ENCODE measurements around the gene L3MBTL4.
"Not testable (repeated sequence)": the region's sequence is repeated elsewhere in the genome, so short reads cannot be mapped to it uniquely, and the experiment has no call there.

Gene L3MBTL4

GRCh38 chr18:6266212-6266611, 148.5 kb downstream of the L3MBTL4 start:
- Histone ChIP-seq H3K27me3 (replicated peaks) (no peaks in the 10 kb centered on the region), H3K4me3 (ENCODE audit: low read depth, low read length) (no peak overlapping the region), H3K27ac (no peak overlapping the region), H3K36me3 (replicated peaks) (no peaks in the 10 kb centered on the region)
- no peak for TF ChIP-seq CTCF (IDR thresholded peaks at IDR 0.05; ENCODE audit: low read depth, low read length, missing control alignments)
- in situ Hi-C loops (cut with HindIII; ENCODE audit: low pct_ligation_motif_present, low sequenced_read_pairs): no loop called here
- no peak for DNase-seq

GRCh38 chr18:6261938-6262337, 152.8 kb downstream of the L3MBTL4 start:
- no peak overlapping the region for H3K27ac ChIP-seq
- no peak overlapping the region for H3K4me3 ChIP-seq (ENCODE audit: low read depth, low read length)
- TF ChIP-seq CTCF (IDR thresholded peaks at IDR 0.05; ENCODE audit: low read depth, low read length, missing control alignments): no peak
- in situ Hi-C loops (cut with HindIII; ENCODE audit: low pct_ligation_motif_present, low sequenced_read_pairs): no loop called here
- DNase-seq: no peak
- H3K27me3 ChIP-seq (replicated peaks): no peaks in the 10 kb centered on the region
- no peaks in the 10 kb centered on the region for H3K36me3 ChIP-seq (replicated peaks)

GRCh38 chr18:6259324-6259723, 155.4 kb downstream of the L3MBTL4 start:
- H3K4me3 ChIP-seq (ENCODE audit: low read depth, low read length); H3K36me3 ChIP-seq (replicated peaks); DNase-seq; in situ Hi-C loops (cut with HindIII; ENCODE audit: low pct_ligation_motif_present, low sequenced_read_pairs); H3K27ac ChIP-seq; H3K27me3 ChIP-seq (replicated peaks): not testable (repeated sequence)

GRCh38 chr18:6257950-6258349, 156.8 kb downstream of the L3MBTL4 start:
- in situ Hi-C loops (cut with HindIII; ENCODE audit: low pct_ligation_motif_present, low sequenced_read_pairs): no loop called here
- no peak for TF ChIP-seq CTCF (IDR thresholded peaks at IDR 0.05; ENCODE audit: low read depth, low read length, missing control alignments)
- no peak for DNase-seq
- H3K27ac ChIP-seq: no peak overlapping the region
- H3K4me3 ChIP-seq (ENCODE audit: low read depth, low read length): no peak overlapping the region
- no peaks in the 10 kb centered on the region for H3K36me3 ChIP-seq (replicated peaks)
- no peaks in the 10 kb centered on the region for H3K27me3 ChIP-seq (replicated peaks)

- TF ChIP-seq CTCF (IDR thresholded peaks at IDR 0.05; ENCODE audit: low read depth, low read length, missing control alignments): no peak
- Histone ChIP-seq H3K27me3 (replicated peaks) (no peaks in the 10 kb centered on the region), H3K27ac (no peak overlapping the region), H3K36me3 (replicated peaks) (no peaks in the 10 kb centered on the region), H3K4me3 (ENCODE audit: low read depth, low read length) (no peak overlapping the region)
- no peak for DNase-seq
- in situ Hi-C loops (cut with HindIII; ENCODE audit: low pct_ligation_motif_present, low sequenced_read_pairs): no loop called here
Observed at GRCh38 chr18:6256521-6256920, 158.2 kb downstream of the L3MBTL4 start.

GRCh38 chr18:6255886-6256285, 158.8 kb downstream of the L3MBTL4 start:
- no peak for TF ChIP-seq CTCF (IDR thresholded peaks at IDR 0.05; ENCODE audit: low read depth, low read length, missing control alignments)
- Histone ChIP-seq H3K36me3 (replicated peaks) (no peaks in the 10 kb centered on the region), H3K27me3 (replicated peaks) (no peaks in the 10 kb centered on the region), H3K4me3 (ENCODE audit: low read depth, low read length) (no peak overlapping the region), H3K27ac (no peak overlapping the region)
- in situ Hi-C loops (cut with HindIII; ENCODE audit: low pct_ligation_motif_present, low sequenced_read_pairs): no loop called here
- no peak for DNase-seq
